HepG2 (cell line): ENCODE results near the gene NOTCH3. TPM values are rescaled to one million over a fixed set of nuclear protein-coding genes. Genes with fewer than 3 reads are reported as not detected.

Source experiments
- CCAR2 ChIP-seq: fragments of 200-400 bp; formaldehyde crosslinking; optimal IDR thresholded peaks from 2 replicates; pipeline ENCODE3; 2018; ENCODE audit warnings: low read depth, mild to moderate bottlenecking, low read length, moderate library complexity
- DNMT3B ChIP-seq: conservative IDR thresholded peaks from 2 replicates; pipeline ENCODE4 v1.6.1; 2016; ENCODE audit warnings: missing biosample characterization, control low read depth
- MEIS1 ChIP-seq: sonication (generic); formaldehyde crosslinking; IDR thresholded peaks from 2 replicates; pipeline ENCODE4 v1.9.0; 2021; ENCODE audit warnings: mild to moderate bottlenecking, missing genetic modification reagents, moderate library complexity, borderline replicate concordance
- MIXL1 ChIP-seq: IDR thresholded peaks from 2 replicates; pipeline ENCODE4 v1.6.1; 2016
- TCF7L2 ChIP-seq: IDR thresholded peaks from 2 replicates; pipeline ENCODE4 v1.6.1; 2011; ENCODE audit warnings: mild to moderate bottlenecking, low read depth, low read length, moderate library complexity
- ZNF441 ChIP-seq: sonication (generic); formaldehyde crosslinking; IDR thresholded peaks from 2 replicates; pipeline ENCODE4 v1.7.0; 2021; ENCODE audit warnings: missing genetic modification reagents, borderline replicate concordance
- ZNF772 ChIP-seq: sonication (generic); formaldehyde crosslinking; IDR thresholded peaks from 2 replicates; pipeline ENCODE4 v1.5.0; 2020; ENCODE audit warnings: mild to moderate bottlenecking, missing genetic modification reagents
- polyA plus RNA-seq, 8 experiments: library from polyadenylated mRNA; depleted of rRNA in 3 of 8; stranded (reverse) in 7 of 8; unstranded in 1 of 8; fragments of >200 nt; fragmentation: Illumina TruSeq in 4 of 8; extraction: Trizol in 4 of 8; gene quantifications; 2 replicates each; pipeline versions ENCODE4 v1.2.1 to v1.2.3, GENCODE V29; 2011 to 2016; ENCODE audit warnings: low read depth in 4 of 8, missing spikeins in 1 of 8, mixed read lengths in 1 of 8; ENCODE audit not compliant: insufficient read depth in 1 of 8
- total RNA-seq, 5 experiments: library from RNA; depleted of rRNA; stranded (reverse); fragments of >200 nt; fragmentation: Illumina TruSeq; extraction: Trizol; gene quantifications; 2 replicates each; pipeline ENCODE4 v1.2.3, GENCODE V29; 2016; ENCODE audit warnings: low read depth in 1 of 5
- TF ChIP-seq, protein P1 (sequence below): sonication (generic); formaldehyde crosslinking; IDR thresholded peaks from 2 replicates; pipeline ENCODE4 v1.4.0; 2020; ENCODE audit warnings: missing genetic modification reagents, borderline replicate concordance
- TF ChIP-seq, protein P2 (sequence below): sonication (generic); formaldehyde crosslinking; IDR thresholded peaks from 2 replicates; pipeline ENCODE4 v1.4.0; 2020; ENCODE audit warnings: missing genetic modification reagents
- TF ChIP-seq, protein P3 (sequence below), 2 experiments: sonication (generic) in 1 of 2; formaldehyde crosslinking in 1 of 2; IDR thresholded peaks; 2 replicates each; pipeline versions ENCODE4 v1.4.0 to v1.6.1; 2018 to 2020; ENCODE audit warnings: missing genetic modification reagents in 2 of 2, borderline replicate concordance in 1 of 2, low read depth in 1 of 2, mild to moderate bottlenecking in 1 of 2, missing biosample characterization in 1 of 2
- TF ChIP-seq, protein P4 (sequence below): sonication (generic); formaldehyde crosslinking; conservative IDR thresholded peaks from 2 replicates; pipeline ENCODE4 v1.8.0; 2022; ENCODE audit warnings: mild to moderate bottlenecking, moderate library complexity, missing genetic modification reagents
- TF ChIP-seq, protein P5 (sequence below): sonication (generic); formaldehyde crosslinking; IDR thresholded peaks from 2 replicates; pipeline ENCODE4 v1.9.0; 2022; ENCODE audit warnings: low read depth, missing genetic modification reagents
- TF ChIP-seq, protein P6 (sequence below): sonication (generic); formaldehyde crosslinking; IDR thresholded peaks from 2 replicates; pipeline ENCODE4 v1.4.0; 2020; ENCODE audit warnings: mild to moderate bottlenecking, missing genetic modification reagents

NOTCH3 gene
- total and polyA plus RNA-seq, 2 of the 13 experiments (the other 11 are each of a cell fraction or from before 2014, with no cell fraction given) = 0.09 to 0.28 TPM

DNA sequence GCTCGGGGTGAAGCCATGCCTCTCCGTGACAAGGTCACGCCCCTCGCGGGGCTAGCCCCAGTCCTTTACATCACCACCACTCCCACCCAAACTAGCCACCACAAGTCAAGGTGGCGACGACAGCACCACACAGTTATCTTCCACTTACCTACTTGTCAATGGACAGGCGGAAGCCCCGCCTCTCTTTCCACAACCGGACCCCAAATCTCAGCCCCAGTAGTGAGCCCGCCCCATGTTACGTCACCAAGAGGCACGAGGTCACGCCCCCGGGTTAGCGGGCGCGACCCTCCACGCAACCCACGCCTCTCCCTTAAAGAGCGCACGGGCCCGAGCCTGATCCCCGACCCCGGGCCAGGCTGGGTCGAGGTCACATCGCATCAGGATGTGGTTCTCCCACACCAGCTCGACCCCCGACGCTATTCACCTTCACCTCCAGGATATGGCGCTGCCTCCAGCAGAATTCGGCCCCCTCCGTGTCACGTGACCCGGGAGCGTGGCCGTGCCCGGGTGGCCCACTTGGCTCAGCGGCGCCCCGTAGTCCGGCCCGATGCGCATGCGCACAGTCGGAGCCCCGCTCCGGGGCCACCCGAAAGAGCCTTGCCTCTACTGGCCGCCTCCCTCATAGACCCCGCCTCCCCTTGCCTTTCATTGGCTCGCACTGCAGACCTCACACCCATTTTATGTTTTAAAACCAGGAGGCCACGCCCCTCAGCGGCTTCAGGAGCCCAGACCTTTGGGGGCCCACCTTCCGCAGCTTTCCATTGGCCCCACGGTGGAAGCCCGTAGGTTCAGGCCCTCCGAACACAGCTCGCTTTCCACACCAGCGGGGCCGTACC is 75.3 kb downstream of the NOTCH3 start (continued):
- TF ChIP-seq, protein P1, sequence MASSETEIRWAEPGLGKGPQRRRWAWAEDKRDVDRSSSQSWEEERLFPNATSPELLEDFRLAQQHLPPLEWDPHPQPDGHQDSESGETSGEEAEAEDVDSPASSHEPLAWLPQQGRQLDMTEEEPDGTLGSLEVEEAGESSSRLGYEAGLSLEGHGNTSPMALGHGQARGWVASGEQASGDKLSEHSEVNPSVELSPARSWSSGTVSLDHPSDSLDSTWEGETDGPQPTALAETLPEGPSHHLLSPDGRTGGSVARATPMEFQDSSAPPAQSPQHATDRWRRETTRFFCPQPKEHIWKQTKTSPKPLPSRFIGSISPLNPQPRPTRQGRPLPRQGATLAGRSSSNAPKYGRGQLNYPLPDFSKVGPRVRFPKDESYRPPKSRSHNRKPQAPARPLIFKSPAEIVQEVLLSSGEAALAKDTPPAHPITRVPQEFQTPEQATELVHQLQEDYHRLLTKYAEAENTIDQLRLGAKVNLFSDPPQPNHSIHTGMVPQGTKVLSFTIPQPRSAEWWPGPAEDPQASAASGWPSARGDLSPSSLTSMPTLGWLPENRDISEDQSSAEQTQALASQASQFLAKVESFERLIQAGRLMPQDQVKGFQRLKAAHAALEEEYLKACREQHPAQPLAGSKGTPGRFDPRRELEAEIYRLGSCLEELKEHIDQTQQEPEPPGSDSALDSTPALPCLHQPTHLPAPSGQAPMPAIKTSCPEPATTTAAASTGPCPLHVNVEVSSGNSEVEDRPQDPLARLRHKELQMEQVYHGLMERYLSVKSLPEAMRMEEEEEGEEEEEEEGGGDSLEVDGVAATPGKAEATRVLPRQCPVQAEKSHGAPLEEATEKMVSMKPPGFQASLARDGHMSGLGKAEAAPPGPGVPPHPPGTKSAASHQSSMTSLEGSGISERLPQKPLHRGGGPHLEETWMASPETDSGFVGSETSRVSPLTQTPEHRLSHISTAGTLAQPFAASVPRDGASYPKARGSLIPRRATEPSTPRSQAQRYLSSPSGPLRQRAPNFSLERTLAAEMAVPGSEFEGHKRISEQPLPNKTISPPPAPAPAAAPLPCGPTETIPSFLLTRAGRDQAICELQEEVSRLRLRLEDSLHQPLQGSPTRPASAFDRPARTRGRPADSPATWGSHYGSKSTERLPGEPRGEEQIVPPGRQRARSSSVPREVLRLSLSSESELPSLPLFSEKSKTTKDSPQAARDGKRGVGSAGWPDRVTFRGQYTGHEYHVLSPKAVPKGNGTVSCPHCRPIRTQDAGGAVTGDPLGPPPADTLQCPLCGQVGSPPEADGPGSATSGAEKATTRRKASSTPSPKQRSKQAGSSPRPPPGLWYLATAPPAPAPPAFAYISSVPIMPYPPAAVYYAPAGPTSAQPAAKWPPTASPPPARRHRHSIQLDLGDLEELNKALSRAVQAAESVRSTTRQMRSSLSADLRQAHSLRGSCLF (CRISPR knock-in tag) = no peak
- TF ChIP-seq, protein P2, sequence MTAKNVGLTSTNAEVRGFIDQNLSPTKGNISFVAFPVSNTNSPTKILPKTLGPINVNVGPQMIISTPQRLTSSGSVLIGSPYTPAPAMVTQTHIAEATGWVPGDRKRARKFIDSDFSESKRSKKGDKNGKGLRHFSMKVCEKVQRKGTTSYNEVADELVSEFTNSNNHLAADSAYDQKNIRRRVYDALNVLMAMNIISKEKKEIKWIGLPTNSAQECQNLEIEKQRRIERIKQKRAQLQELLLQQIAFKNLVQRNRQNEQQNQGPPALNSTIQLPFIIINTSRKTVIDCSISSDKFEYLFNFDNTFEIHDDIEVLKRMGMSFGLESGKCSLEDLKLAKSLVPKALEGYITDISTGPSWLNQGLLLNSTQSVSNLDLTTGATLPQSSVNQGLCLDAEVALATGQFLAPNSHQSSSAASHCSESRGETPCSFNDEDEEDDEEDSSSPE = no peak
- TF ChIP-seq, protein P3, sequence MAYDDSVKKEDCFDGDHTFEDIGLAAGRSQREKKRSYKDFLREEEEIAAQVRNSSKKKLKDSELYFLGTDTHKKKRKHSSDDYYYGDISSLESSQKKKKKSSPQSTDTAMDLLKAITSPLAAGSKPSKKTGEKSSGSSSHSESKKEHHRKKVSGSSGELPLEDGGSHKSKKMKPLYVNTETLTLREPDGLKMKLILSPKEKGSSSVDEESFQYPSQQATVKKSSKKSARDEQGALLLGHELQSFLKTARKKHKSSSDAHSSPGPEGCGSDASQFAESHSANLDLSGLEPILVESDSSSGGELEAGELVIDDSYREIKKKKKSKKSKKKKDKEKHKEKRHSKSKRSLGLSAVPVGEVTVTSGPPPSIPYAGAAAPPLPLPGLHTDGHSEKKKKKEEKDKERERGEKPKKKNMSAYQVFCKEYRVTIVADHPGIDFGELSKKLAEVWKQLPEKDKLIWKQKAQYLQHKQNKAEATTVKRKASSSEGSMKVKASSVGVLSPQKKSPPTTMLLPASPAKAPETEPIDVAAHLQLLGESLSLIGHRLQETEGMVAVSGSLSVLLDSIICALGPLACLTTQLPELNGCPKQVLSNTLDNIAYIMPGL (CRISPR knock-in tag; IDR thresholded peaks at IDR 0.05; ENCODE audit: borderline replicate concordance in 1 of 2, low read depth in 1 of 2) = peak; percentile 55 to 69; a peak in 2 of 4 replicates
- TF ChIP-seq TCF7L2 (no peak), MIXL1 (CRISPR knock-in tag) (no peak; the same call in 1 of the 2 replicates), ZNF772 (CRISPR knock-in tag) (peak; percentile 65; the same call in 1 of the 2 replicates), MEIS1 (CRISPR knock-in tag) (no peak), ZNF441 (CRISPR knock-in tag) (no peak), CCAR2 (no peak), DNMT3B (CRISPR knock-in tag) (no peak)
- TF ChIP-seq, protein P4, sequence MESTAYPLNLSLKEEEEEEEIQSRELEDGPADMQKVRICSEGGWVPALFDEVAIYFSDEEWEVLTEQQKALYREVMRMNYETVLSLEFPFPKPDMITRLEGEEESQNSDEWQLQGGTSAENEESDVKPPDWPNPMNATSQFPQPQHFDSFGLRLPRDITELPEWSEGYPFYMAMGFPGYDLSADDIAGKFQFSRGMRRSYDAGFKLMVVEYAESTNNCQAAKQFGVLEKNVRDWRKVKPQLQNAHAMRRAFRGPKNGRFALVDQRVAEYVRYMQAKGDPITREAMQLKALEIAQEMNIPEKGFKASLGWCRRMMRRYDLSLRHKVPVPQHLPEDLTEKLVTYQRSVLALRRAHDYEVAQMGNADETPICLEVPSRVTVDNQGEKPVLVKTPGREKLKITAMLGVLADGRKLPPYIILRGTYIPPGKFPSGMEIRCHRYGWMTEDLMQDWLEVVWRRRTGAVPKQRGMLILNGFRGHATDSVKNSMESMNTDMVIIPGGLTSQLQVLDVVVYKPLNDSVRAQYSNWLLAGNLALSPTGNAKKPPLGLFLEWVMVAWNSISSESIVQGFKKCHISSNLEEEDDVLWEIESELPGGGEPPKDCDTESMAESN (CRISPR knock-in tag) = peak; percentile 41; the same call in 1 of the 2 replicates
- TF ChIP-seq, protein P5, sequence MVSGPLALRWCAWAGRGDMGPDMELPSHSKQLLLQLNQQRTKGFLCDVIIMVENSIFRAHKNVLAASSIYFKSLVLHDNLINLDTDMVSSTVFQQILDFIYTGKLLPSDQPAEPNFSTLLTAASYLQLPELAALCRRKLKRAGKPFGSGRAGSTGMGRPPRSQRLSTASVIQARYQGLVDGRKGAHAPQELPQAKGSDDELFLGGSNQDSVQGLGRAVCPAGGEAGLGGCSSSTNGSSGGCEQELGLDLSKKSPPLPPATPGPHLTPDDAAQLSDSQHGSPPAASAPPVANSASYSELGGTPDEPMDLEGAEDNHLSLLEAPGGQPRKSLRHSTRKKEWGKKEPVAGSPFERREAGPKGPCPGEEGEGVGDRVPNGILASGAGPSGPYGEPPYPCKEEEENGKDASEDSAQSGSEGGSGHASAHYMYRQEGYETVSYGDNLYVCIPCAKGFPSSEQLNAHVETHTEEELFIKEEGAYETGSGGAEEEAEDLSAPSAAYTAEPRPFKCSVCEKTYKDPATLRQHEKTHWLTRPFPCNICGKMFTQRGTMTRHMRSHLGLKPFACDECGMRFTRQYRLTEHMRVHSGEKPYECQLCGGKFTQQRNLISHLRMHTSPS = no peak
- TF ChIP-seq, protein P6, sequence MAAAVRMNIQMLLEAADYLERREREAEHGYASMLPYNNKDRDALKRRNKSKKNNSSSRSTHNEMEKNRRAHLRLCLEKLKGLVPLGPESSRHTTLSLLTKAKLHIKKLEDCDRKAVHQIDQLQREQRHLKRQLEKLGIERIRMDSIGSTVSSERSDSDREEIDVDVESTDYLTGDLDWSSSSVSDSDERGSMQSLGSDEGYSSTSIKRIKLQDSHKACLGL (CRISPR knock-in tag) = peak; percentile 71
